HK-2 (cell line): ENCODE measurements around the gene MLF1.

Source experiments
- DNase-seq: peaks from one replicate; pipeline ENCODE4 v3.0.0-alpha.2; 2018; ENCODE audit not compliant: unreplicated experiment

Gene MLF1

DNA sequence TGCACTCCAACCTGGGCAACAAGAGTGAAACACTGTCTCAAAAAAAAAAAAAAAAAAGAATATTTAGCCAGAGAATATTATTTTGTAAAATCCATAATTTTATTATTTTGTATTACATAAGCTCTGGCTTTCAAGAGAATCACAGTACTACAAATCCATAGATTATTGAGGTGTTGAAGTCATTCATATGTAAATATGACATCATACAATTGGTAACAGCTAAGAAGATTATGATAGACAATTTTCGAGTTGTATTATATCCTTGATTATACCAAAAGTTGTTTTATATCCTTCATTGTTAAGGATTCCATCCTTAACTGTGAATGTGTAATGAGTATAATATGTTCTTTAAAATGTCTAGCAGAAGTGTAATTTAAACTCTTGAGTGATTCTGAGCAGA lies 3.7 kb downstream of the MLF1 start:
- DNase-seq: no peak

DNA sequence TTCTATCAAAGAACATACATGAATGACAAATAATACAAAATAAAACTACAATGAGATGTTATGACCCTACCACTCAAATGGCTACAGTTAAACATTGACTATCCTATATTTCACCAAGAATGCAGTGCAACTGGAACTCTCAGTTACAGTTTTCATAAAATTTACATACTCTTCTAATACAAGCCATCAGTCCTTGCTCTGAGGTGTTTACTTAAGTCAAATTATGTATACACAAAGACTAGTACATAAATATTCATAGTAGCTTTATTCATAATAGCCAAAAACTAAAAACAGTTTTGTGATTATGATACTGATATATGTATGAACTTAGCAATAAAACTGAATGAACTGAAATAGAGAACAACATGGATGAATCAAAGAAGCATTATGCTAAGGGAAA lies 19.2 kb downstream of the MLF1 start:
- DNase-seq: no peak

DNA sequence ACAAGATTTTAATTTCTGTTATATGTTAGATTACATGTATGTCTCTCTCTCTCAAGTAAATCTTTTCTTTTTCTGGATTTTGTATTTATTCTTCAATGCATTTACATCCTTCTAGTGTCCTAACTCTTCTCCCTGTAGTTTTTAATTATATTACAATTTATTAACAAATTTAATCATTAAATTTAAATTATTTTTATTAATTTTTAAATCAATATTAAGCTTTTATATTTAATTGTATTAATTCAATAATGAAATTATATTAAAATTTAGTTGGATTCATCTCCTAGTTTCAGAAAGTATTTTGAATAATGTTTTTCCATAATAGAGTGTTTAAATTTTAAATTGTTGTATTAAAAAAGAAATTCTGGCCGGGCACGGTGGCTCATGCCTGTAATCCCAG lies 29.8 kb downstream of the MLF1 start:
- DNase-seq: no peak

GRCh38 chr3:158602227-158602626 lies 31.2 kb downstream of the MLF1 start:
- DNase-seq: no peak

GRCh38 chr3:158617982-158618875 lies 47.2 kb downstream of the MLF1 start:
- no peak for DNase-seq

DNA sequence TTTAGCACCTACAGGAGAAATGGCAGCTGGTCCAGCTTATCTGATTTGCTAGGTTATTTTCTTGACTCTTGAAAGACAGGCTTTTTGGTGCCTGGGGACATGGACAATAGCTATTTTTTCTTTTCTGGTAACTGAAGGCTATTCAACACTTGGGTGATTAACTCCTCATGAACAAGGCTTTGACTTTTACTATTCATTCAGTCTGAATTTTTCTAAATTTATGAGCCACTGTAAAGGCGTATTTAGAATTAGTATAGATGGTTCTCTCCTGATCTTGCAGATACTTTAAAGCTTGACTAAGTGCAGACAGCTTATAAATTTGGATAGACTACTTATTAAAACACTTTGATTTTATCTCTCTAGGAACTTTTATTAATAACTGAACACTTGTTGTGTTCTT lies 54.9 kb downstream of the MLF1 start:
- no peak for DNase-seq

DNA sequence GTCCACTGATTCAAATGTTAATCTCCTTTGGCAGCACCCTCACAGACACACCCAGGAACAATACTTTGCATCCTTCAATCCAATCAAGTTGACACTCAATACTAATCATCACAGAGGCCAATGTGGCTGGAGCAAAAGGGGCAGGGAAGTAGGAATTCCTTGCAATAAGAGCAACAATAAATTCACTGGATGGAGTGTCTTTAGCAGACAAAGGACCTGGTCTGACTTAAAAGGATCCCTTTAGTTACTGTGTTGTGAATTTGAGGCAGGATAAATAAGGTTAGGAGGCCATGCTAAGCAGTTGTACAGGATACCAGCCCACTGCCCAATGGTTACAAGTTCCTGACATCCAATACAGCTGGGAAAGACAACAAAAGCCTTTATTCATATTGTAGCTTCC lies 61.0 kb downstream of the MLF1 start:
- DNase-seq: no peak

DNA sequence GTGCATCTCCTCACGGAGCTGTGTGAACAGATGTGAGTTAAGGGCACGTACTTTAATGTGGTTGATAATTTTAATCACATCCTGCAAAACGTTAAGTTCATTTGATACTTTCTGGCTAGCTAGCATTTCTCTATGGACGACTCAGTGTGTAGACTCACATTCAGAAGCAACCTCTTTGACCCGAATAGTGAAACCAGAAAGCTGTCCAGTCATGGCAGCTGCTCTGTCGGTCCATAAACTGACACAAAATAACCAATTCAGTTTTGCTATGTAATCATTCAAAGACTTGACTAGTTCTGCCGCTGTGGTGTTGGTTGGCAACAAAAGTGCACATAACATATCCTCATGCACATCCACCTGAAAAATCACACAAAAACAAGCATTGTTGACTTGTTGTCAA lies 69.7 kb downstream of the MLF1 start:
- DNase-seq: no peak

GRCh38 chr3:158642005-158642404 lies 71.0 kb downstream of the MLF1 start:
- no peak for DNase-seq

GRCh38 chr3:158642474-158643210 lies 71.6 kb downstream of the MLF1 start:
- DNase-seq: no peak

- peak; percentile 93 for DNase-seq
These were observed 73.4 kb downstream of the MLF1 start, which contains the start of gene GFM1 for GRCh38 chr3:158644345-158644908. Gene GFM1 (plus strand): TSS chr3:158644527. CDS start chr3:158644635, 108 bp downstream.

DNA sequence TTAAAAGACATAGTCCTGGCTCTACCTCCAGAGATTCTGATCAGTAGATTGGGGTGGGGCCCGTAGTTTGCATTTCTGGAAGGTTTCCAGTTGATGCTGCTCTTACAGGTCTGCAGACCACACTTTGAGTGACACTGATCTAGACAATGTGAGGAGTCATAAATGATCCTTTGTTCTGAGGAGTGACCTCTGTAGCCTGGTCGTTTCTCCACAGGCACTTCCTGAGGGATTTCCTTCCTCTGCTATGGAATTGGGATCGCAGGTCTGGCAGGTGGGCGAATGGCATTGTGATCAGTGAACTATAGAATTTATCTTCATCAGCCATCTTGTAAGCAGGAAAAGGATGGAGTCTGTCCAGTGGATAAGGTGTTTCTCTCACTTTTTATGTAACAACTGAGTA lies 78.8 kb downstream of the MLF1 start:
- no peak for DNase-seq

DNA sequence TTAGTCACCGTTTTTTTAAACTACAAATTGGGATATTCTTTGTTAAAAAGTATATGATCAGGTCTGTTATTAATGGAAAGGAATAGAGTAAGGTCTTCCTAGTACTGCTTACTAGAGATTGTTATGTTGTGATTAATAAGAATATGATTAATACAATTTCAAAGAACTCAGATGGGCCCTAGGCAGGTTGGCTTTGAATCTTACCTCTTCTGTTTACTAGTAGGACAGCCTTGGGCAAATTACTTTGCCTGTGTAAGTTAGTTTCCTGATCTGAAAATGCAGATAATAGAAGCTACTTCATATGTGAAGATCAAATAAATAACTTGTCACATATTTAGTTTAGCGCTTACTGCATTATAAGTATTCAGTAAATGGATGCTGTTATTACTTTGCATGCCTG lies 80.2 kb downstream of the MLF1 start:
- no peak for DNase-seq

DNA sequence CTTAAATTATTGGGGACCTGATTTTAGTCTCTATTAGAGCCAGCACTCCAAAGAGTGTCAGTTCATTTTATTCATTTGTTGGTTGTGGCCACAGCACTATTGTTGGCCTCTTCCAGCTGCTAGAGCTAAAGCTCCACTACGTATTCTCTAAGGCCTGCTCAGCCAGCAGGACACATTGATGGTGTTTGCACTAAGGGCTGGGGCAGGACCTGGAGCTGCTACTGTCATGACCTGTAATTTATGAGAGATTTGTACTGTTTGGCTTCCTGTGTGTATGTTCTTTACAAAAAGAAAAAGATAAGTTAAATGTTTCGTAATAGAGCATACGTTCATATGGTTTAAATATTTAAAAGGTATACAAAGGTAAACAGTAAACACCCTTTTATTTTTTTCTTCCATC lies 81.5 kb downstream of the MLF1 start:
- no peak for DNase-seq
